Measurements from ENCODE around the gene ZSWIM1. TPM values are rescaled to one million over a fixed set of nuclear protein-coding genes. Genes with fewer than 3 reads are reported as not detected.

The ZSWIM1 gene
- total and polyA plus RNA-seq, 2 of the 13 experiments (the other 11 are each of a cell fraction or from before 2014, with no cell fraction given) = 9.5 to 11.7 TPM

DNA sequence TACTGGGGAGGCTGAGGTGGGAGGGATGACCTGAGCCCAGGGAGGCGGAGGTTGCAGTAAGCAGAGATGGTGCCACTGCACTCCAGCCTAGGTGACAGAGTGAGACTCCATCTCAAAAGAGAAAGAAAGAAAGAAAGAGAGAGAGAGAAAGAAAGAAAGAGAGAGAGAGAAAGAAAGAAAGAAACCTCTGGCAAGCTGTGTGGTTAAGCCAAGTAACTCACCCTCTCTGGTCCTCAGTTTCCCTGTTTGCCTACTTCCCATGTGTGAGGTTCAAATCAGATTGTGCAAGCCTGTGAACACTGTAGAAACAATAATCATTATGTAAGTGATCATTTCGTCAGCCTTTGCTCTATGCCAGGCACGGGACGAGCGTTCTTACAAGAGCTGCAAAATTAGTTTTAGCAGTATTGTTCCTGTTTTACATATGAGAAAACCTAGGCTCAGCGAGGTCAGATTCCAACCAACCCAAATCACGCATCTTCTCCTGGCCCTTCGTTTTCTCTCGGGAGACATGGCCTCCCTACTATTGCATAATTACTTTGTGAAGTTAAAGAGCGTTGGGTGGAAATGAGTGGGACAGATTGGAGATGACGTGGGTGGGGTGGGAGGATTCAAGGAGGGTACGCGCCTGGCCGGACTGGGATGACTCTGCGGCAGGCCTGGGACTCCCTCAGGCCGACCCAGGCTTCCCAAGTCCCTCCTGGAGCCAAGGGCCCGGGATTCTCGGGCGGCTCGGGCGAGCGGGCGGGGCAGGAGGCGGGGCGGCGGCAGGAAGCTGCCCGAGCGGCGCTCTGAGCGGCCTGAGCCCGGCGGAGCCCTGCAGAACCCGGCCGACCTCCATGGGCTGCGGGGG lies 47.8 kb upstream of the ZSWIM1 start, which contains the start of gene SNX21 (continued):
- TF ChIP-seq, protein P1, sequence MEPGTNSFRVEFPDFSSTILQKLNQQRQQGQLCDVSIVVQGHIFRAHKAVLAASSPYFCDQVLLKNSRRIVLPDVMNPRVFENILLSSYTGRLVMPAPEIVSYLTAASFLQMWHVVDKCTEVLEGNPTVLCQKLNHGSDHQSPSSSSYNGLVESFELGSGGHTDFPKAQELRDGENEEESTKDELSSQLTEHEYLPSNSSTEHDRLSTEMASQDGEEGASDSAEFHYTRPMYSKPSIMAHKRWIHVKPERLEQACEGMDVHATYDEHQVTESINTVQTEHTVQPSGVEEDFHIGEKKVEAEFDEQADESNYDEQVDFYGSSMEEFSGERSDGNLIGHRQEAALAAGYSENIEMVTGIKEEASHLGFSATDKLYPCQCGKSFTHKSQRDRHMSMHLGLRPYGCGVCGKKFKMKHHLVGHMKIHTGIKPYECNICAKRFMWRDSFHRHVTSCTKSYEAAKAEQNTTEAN (CRISPR knock-in tag; conservative IDR thresholded peaks at IDR 0.05) = no peak; the same call in 1 of the 2 replicates
- no peak for TF ChIP-seq ZFP82 (CRISPR knock-in tag; IDR thresholded peaks at IDR 0.05; ENCODE audit: borderline replicate concordance)
- peak; percentile 52 for TF ChIP-seq ZNF543 (CRISPR knock-in tag; IDR thresholded peaks at IDR 0.05)
- TF ChIP-seq ZNF264 (CRISPR knock-in tag; IDR thresholded peaks at IDR 0.05) = no peak
- TF ChIP-seq, protein P2, sequence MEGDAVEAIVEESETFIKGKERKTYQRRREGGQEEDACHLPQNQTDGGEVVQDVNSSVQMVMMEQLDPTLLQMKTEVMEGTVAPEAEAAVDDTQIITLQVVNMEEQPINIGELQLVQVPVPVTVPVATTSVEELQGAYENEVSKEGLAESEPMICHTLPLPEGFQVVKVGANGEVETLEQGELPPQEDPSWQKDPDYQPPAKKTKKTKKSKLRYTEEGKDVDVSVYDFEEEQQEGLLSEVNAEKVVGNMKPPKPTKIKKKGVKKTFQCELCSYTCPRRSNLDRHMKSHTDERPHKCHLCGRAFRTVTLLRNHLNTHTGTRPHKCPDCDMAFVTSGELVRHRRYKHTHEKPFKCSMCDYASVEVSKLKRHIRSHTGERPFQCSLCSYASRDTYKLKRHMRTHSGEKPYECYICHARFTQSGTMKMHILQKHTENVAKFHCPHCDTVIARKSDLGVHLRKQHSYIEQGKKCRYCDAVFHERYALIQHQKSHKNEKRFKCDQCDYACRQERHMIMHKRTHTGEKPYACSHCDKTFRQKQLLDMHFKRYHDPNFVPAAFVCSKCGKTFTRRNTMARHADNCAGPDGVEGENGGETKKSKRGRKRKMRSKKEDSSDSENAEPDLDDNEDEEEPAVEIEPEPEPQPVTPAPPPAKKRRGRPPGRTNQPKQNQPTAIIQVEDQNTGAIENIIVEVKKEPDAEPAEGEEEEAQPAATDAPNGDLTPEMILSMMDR (CRISPR knock-in tag; IDR thresholded peaks at IDR 0.05) = no peak; the same call in 1 of the 2 replicates
- no peak for TF ChIP-seq EZH2 (conservative IDR thresholded peaks at IDR 0.05; ENCODE audit: low read depth, low read length)
- no peak for TF ChIP-seq PRMT3 (CRISPR knock-in tag; IDR thresholded peaks at IDR 0.05; ENCODE audit: borderline replicate concordance, low read depth)
- TF ChIP-seq RAD51 (IDR thresholded peaks at IDR 0.05; ENCODE audit: borderline replicate concordance) = no peak
- peak; percentile 90 for TF ChIP-seq ZNF766 (CRISPR knock-in tag; IDR thresholded peaks at IDR 0.05; ENCODE audit: borderline replicate concordance)
- TF ChIP-seq MAFG (CRISPR knock-in tag; IDR thresholded peaks at IDR 0.05) = no peak
- TF ChIP-seq KMT2B (CRISPR knock-in tag; IDR thresholded peaks at IDR 0.05) = no peak
- TF ChIP-seq ZZZ3 (CRISPR knock-in tag; IDR thresholded peaks at IDR 0.05; ENCODE audit: borderline replicate concordance) = peak; percentile 84; the same call in 1 of the 2 replicates
- no peak for TF ChIP-seq PHF8 (CRISPR knock-in tag; IDR thresholded peaks at IDR 0.05)
- TF ChIP-seq SIN3A (IDR thresholded peaks at IDR 0.05; ENCODE audit: borderline replicate concordance, low read depth, low read length) = peak; percentile 86; the same call in 1 of the 2 replicates
- TF ChIP-seq HNRNPUL1 (IDR thresholded peaks at IDR 0.05; ENCODE audit: low read depth, low read length) = no peak
- TF ChIP-seq UBTF (CRISPR knock-in tag; IDR thresholded peaks at IDR 0.05) = peak; percentile 94
- TF ChIP-seq ZSCAN22 (CRISPR knock-in tag; IDR thresholded peaks at IDR 0.05) = no peak
- no peak for TF ChIP-seq ZNF615 (CRISPR knock-in tag; IDR thresholded peaks at IDR 0.05; ENCODE audit: borderline replicate concordance)
- TF ChIP-seq ZBTB1 (CRISPR knock-in tag; IDR thresholded peaks at IDR 0.05; ENCODE audit: borderline replicate concordance) = no peak
- TF ChIP-seq ZFP37 (CRISPR knock-in tag; IDR thresholded peaks at IDR 0.05; ENCODE audit: borderline replicate concordance) = no peak
- TF ChIP-seq GZF1 (CRISPR knock-in tag; IDR thresholded peaks at IDR 0.05) = no peak
